ENCODE measurements around the gene COQ8B.

The COQ8B gene

DNA sequence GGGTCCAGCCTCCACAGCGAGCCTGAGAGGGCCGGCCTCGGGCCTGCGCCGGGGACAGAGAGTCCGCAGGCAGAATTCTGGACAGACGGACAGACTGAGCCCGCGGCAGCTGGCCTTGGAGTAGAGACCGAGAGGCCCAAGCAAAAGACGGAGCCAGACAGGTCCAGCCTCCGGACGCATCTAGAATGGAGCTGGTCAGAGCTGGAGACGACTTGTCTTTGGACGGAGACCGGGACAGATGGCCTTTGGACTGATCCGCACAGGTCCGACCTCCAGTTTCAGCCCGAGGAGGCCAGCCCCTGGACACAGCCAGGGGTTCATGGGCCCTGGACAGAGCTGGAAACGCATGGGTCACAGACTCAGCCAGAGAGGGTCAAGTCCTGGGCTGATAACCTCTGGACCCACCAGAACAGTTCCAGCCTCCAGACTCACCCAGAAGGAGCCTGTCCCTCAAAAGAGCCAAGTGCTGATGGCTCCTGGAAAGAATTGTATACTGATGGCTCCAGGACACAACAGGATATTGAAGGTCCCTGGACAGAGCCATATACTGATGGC is 716 bp upstream of the COQ8B start:
- no peak for FAIRE-seq

DNA sequence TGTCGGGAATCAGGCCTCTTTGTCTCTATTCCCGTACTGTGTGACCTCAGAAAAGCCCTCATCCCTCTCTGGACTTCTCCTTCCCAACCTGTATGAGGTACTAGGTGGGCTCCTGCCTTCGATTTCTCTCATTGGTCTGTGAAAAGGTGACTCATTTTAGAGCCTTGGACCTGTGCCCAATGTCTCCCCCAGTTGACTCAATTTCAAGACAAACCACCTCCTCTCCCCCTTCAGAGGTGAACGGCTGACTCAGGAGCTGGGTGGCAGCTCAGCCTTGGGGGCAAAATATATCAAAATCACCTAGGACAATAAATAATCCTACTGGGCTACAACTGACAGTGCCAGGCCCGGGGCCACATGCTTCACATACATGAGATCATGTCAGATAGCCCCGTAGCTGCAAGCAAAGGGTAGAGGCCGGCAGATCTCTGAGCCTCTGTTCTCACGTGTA is 630 bp downstream of the COQ8B start:
- FAIRE-seq: no peak

DNA sequence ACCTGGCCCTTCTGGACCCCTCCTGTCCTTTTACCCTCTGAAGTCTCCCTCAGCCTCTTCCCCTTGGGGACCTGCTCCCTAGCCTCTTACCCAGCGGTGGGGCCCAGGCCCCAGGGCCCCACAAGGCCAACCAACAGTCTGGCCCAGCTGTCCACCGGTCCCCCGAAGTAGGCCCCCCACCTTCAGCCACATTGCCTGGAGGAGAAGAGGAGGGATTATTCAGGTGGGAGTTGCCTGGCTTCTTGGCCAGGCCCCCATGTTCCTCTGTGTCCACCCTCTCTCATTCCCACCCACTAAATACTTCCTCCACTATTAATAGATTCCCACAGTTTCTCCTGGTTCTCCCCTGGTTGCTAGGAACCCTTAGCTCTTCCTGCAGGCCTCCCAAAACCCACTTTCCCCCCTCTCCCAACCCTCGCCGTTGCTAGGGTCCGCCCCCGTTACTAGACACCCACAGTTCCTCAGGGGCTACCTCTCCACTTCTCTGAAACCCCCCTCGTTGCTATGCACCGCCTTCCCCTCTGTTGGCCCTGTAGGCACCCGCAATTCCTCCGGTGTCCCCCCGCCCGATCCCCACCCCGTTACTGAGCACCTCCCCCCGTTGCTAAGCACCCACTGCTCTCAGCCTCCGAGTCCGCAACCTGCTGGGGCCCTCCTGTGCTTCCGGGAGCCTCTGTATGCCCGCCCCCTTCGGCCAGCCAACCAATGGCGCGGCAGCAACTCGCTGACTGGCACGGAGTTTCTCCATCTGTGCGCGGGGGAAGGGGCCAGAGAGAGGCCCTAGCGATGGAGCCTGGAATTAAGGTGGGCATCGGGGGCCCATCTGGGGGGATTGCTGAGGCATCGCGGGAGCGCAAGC is 2.0 kb downstream of the COQ8B start:
- no peak for FAIRE-seq

DNA sequence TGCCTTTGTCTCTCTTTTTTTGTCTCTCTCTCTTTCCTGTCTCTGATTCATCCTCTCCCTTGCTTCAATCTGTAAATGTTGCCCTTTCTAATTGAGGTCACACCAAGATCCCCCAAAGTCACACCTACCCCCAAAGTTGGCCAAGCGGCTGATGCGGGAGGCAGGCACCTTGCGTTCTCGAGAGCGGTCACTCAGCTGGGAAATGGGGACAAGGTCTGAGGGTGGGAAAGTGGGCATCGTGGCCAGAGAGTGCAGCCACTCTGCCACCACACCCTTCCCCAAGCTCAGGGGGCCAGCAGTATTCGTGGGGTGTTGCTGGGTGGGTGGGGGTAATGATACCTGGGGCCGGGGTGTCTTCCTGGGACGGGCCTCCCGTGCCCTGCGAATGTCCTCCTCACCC is 2.7 kb downstream of the COQ8B start:
- FAIRE-seq: no peak

DNA sequence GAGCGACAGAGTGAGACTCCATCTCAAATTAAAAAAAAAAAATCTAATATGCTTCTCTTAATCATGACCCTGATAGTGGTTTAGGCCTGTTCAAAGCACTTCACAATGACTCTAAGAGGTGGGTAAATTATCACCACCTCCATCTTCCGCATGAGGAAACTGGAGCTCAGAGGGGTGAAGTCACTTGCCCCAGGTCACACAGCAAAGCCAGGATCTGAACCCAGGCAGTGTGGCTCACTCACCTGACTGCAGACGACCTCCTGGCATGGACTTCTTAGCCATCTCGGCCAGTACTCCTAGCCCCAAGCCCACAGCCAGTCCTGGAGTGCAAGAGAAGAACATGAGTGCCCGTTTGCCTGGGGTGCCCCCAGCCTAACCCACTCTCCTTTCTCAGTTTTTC is 6.9 kb downstream of the COQ8B start:
- no peak for FAIRE-seq

DNA sequence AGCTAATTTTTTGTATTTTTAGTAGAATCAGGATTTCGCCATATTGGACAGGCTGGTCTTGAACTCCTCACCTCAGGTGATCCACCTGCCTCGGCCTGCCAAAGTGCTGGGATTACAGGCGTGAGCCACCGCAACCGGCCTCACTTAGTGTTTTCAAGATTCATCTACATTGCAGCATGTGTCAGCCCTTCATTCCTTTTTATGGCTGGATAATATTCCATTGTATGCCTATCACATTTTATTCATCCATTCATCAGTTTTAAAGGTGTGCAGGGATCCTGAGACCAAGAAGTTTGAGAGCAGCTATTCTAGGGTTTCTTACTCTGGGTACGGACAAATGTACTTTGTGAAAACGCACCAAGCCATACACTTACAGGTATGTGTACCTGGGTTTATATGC is 9.1 kb downstream of the COQ8B start:
- FAIRE-seq: no peak

DNA sequence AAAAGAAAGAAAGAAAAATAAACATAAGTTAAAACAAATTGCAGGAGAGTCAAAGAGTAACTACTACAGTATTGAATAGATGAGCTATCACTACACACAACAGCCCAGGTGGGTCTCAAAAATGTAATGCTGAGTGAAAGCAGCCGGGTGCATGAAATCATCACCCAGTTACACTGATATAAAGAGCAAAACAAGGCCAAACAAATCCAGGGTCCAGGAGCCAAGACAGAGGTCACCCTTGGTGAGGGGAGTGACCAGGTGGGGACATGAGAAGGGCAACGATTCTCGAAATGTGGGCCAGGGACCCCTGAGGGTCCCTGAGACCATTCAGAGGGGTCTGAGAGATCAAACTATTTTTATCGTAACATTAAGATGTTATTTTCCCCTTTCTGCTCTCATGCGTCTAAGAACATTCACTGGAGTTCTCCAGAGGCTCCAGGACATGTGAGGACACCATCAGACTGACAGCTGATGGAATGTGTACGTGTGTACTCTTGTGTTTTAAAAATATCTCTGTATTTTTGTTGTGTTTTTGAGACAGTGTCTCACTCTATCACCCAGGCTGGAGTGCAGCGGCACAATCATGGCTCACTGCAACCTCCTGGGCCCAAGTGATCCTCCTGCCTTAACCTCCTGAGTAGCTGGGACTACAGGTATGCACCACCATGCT is 10.6 kb downstream of the COQ8B start:
- FAIRE-seq: no peak

DNA sequence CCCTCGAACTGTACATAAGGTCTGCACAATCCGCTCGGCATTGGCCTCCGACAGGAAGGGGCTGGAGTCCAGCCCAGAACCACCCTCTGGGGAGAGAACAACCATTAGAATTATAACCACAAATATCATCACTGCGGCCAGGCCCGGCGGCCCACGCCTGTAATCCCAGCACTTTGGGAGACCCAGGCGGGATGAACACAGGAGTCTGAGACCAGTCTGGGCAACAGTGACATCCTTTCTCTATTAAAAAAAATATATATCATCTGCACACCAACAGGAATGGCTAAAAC is 11.4 kb downstream of the COQ8B start:
- FAIRE-seq: no peak

DNA sequence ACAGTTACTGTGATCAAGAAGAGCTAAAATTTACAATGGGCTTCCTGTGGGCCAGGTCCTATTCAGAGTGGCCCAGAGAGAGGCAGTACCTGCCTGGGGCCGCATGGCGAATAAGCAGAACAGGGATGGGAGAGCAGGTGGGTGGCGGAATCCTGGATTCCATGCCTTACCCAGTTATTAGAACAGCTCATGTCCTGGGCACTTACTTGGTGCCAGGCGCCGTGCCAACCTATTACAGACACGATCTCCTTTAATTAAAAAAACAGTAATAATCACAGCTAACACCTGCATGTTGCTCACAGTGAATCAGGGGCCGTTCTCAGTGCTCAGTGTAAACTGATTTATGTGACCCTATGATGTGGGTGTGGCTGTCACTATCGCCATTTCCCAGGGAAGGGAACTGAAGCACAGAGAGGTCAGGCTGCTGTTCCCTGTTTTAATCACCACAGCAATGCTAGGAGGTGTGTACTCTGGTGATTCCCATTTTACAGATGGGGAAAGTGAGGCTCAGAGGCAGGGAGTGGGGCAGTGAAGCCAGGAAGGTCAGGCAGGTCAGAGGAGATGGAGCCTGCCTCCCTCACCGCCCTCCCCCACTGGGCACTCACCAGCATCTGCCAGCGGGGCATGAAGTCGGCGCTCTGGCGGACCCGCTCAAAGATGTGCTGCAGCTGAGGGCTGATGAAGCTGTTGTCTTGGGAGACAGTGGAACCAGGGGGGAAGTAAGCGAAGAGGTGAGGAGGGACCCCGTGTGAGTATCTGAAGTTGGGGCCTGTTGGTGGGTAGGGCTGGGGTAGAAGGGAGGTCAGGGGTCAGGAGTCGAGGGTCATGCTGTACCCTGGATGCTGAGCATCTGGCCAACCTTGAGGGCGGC is 12.0 kb downstream of the COQ8B start:
- no peak for FAIRE-seq

DNA sequence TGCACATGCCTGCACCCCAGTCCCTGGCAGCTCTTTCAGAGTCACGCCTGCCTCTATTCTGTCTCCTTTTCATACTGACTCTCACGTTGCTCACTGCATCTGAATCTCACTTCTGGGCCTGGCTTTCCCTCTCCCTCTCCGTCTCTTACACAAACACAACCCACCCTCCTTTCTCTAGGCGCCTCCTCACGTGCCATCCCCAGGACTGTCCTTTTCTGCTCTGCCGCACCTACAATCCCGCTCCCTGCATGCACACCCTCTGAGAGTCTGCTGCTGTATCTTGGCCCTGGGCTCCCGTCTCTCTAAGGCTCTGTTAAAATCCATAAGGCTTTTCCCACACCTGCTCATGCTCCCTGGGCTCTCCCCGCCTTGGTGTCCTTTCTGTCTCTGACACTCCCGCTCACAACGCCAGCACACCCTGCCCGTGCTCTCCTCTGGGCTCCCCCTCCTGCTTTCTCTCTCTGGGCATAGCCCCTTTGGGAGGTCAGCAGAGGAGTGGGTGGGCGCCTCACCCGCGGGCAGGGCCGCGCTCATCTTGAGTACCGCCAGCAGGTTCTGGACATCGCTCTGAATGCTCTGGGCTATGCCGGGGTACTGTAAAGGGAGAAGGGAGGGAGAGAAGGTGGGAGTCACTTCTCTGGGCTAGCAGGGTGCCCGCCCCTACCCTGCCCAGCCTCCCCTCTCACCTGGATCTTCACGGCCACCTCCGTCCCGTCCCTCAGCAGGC is 13.5 kb downstream of the COQ8B start:
- no peak for FAIRE-seq

DNA sequence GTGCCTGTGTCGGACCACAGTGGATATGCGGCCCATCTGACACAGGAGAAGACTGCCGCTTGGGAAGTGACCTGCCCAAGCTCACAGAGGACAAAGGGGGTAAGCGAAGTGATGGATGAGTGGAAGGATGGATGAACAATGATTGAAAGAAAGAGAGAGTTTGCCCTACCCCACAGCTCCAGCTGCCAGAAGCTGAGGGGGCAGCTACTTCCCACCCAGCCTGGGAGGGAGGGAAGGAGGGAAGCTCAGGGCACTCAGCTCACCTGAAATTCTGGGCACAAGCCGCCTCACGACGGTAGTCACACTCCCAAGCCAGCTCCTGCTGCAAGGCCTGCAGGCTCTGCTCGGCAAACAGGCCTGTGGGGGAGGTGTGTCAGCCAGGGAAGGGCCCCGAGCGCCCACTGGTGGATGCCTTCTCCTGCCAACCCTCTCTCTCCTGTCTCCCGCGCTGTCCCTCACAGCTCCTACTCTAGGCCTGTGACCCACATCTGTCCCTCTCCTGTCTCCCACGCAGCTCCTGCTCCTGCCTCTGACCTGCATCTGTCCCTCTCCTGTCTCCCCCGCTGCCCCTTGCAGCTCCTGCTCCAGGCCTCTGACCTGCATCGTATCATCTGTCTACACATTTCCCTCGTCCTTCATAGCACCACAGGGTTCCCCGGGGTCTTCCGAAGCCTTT is 14.2 kb downstream of the COQ8B start:
- FAIRE-seq: no peak

DNA sequence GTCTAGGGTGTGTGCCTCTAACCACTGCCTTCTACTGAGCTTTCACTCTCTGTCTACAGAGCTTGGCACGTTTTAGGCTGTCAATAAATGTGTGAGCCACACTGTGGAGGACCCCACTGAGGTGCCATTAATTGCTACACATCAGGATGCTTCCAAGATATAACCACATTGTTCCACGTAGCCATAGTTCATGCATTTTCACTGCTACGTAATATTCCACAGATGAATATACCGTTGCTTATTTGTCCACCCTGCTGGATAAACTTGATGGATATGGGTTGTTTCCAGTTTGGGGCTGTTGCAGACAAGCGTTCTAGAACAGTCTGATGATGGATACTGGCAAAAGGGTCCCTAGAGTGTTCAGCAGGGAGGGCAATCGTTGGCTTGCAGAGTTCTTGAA is 14.9 kb downstream of the COQ8B start:
- no peak for FAIRE-seq

DNA sequence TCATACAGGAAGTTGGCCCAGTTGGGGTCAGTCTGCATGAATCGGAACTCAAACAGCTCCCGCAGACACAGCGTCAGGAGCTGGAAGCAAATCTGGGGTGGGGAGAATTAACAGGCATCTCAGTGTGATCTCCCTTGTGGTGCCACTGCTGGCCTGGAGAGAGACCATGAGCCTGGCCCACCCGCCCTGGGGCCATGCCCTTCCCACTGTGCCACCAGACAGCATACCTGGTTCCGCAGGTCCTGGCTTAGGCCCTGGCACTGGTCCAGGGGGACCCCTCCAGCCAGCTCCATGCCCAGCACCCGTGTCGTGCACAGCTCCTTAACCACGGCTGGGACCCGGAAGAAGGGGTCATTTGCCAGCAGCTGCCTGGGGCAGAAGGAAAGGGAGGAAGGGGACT is 16.6 kb downstream of the COQ8B start:
- no peak for FAIRE-seq

DNA sequence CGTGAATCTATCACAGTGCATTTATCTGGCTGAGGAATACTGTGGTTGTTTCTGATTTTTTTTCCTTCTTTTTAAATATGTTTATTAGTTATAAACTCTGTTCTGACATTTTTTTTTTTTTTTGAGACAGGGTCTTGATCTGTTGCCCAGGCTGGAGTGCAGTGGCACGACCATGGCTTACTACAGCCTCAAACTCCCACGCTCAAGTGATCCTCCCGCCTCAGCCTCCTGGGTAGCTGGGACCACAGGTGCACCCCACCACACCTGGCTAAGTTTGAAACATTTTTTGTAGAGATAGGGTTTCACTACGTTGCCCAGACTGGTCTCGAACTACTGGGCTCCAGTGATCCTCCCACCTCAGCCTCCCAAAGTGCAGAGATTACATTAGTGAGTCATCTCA is 19.7 kb downstream of the COQ8B start:
- no peak for FAIRE-seq

DNA sequence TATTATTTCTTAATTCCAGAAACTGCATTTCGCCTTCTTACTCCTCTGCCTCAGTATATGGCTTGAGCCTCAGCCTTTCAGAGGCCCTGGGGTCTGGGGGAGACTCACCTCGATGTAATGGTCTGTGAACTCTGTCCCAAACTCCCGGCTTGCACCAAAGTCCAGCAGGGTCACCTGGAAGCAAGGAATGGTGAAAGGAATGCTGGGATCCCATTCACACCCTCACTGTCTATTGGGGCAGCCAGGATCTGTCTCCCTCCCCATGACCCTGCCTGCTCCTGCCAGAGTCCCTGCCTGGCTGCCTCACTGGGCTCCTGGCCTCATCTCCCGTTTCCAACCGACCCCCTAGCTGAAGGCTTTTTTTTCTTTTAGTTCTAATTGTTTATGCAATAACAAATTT is 20.8 kb downstream of the COQ8B start:
- no peak for FAIRE-seq

DNA sequence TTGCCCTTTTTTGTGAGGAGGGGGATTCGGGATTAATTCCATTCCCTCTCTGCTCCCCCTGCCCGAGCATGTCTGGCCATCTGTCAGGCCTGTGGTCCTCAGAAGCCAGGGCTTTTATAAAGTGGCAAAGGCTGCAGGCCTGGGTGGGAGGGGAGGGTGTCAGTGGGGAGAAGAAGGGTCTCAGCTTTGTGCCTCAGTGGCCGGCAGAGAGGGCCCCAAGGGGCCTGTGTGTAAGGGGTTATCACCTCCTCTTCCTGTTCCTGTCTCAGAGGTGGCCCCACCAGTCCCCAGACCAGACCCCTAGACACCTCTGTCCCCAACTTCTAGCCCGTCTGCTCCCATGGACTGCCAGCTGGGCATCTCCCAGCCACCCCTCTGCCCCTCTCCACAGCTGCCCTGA is 22.8 kb downstream of the COQ8B start:
- FAIRE-seq: no peak

DNA sequence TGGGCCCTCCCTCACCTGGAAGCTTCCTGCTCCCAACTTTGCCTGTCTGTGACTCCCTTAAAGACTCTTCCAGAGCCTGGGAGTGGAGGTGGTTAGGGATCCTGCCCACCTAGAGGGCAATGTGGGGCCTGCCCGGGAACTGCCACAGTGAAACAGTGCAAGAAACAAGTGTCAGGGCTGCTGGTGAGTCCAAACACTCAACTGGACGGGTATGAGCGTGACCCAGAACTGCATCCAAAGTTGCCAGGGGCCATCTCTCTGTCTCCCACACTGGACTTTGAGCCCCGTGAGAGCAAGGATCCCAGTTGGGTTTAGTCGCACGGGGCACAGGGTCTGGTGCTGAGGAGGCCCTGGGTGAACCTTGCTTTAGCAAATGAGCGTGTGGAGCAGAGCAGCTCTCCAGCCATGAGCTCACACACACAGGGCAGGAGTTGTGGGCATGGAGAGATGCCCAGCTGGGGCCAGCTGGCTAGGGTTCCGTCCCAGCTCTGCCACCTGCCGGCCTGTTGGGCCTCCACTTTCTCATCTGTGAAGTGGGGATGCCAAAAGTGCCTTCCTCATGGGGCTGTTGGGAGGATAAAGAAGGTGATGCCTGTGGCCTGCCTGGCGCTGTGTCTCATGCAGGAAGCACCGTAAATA is 23.4 kb downstream of the COQ8B start:
- FAIRE-seq: no peak

DNA sequence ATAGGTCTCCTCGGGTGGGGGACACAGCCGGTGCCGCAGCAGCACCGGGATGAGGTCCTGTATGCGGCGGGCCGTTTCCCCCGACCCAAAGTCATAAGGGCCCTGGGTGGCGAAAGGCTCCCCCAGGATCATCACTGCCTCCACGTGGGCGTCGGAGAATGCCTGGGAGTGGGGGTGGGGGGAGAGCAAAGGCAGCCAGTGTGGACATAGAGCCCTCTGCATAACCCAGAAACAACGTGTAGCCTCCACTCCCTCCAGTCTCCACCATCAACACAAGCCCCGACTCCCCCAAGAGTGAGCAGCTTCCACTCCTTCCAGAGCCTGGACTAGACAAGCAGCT is 24.5 kb downstream of the COQ8B start:
- no peak for FAIRE-seq

DNA sequence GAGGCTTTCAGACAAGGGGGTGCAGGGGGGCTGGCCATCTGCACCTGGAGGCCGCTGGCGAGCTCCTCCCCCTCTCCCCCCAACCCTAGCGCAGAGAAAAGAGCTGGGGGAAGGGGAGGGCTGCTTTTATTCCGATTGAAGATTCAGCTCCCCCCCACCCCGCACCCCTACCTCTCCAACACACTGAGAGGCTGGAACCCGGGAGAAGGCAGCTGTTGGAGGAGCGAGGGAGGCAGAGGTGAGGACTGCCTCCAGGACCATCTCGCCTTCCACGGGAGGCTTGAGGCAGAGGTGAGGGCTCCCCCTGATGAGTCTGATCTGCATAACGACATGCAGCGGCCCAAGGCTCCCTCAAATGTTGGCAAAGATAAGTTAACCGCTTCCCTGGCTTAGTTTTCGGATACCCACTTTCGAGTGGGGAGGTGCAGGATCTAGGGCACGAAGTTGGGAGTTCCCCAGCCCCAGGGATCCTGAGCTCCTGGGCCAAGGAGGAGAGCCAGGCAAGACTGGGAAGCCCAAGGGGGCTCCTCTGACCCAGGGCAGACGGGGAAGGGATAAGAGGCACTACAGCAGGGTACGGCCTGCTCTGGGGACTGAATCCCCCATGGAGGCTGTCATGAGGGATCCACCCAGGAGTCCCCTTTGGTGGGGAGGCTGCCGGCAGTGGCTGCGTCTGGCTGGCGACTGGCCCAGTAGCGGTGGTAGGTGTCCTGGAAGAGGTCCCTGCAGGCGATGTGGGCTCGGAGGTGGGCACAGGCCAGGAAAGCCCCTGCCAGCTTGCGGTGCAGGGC is 25.1 kb downstream of the COQ8B start:
- FAIRE-seq: no peak

DNA sequence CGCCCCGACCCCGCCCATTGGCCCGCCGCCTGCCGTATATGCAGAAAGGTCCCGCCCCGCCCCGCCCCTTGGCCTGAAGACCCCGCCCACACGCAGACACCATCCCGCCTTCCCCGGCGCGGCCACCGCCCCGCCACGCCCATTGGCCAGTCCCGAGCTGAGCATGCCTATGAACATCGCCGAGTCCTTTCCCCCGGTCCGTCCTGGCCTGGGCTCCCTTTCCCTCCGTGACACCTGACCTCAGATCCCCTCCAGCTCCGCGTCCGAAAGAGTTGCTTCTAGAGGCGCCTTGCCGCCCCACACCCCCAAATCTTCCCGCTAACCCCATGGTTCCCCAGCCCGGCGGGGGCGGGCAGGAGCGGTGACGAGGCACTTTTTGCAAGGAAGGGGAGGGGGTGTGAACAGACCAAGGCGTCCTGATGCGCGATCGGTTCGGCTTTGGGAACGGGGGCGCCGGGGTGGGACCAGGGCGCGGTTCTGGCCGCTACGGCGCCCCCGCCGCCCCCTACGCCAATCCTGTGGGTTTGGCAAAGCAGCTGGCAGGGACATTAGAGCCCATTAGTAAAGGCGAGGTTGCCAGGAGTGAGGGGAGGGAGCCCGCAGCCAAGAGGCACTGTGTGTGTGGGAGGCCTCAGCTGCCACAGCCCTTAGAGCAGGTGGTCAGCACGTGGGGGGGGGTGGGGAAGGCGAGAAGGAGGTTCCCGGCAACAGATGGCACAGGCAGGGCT is 25.8 kb downstream of the COQ8B start:
- no peak for FAIRE-seq

Measured in islet of Langerhans (tissue), 1 donor.